Osteocyte (in vitro differentiated cells): Measurements from ENCODE around the gene DPY30. TPM values are rescaled to one million over a fixed set of nuclear protein-coding genes. Genes with fewer than 3 reads are reported as not detected.
"Not testable (repeated sequence)": the region's sequence is repeated elsewhere in the genome, so short reads cannot be mapped to it uniquely, and the experiment has no call there.

Experiments
- DNase-seq: peaks from one replicate; pipeline ENCODE4 v3.0.0; 2021; ENCODE audit warnings: mixed read lengths; ENCODE audit not compliant: unreplicated experiment; ENCODE audit errors: extremely low spot score
- H3K27ac Mint-ChIP-seq: one replicate; pipeline ENCODE4 v1.8.0; 2021; ENCODE audit warnings: mild to moderate bottlenecking, mixed read lengths; ENCODE audit not compliant: unreplicated experiment
- H3K27me3 Mint-ChIP-seq: one replicate; pipeline ENCODE4 v1.8.0; 2021; ENCODE audit warnings: mixed read lengths; ENCODE audit not compliant: unreplicated experiment
- H3K36me3 Mint-ChIP-seq: one replicate; pipeline ENCODE4 v1.8.0; 2021; ENCODE audit warnings: mixed read lengths; ENCODE audit not compliant: unreplicated experiment
- H3K4me1 Mint-ChIP-seq: one replicate; pipeline ENCODE4 v1.8.0; 2021; ENCODE audit warnings: mixed read lengths; ENCODE audit not compliant: unreplicated experiment
- H3K4me3 Mint-ChIP-seq: one replicate; pipeline ENCODE4 v1.8.0; 2021; ENCODE audit warnings: mild to moderate bottlenecking, moderate library complexity, mixed read lengths; ENCODE audit not compliant: unreplicated experiment
- H3K9me3 Mint-ChIP-seq: one replicate; pipeline ENCODE4 v1.8.0; 2021; ENCODE audit warnings: mixed read lengths; ENCODE audit not compliant: unreplicated experiment
- total RNA-seq: library from RNA; stranded (reverse); gene quantifications from 2 replicates; pipeline ENCODE4 v1.2.1, GENCODE V29; 2021
- TF ChIP-seq, protein P1 (sequence below): fragments of 200-600 bp; sonication (generic); IDR thresholded peaks from 2 replicates; pipeline ENCODE4 v1.5.0; 2021; ENCODE audit warnings: antibody characterized with exemption, mild to moderate bottlenecking, moderate library complexity

DPY30 gene
- total RNA-seq, 1 donor from 2014 or later = 56.4 TPM

DNA sequence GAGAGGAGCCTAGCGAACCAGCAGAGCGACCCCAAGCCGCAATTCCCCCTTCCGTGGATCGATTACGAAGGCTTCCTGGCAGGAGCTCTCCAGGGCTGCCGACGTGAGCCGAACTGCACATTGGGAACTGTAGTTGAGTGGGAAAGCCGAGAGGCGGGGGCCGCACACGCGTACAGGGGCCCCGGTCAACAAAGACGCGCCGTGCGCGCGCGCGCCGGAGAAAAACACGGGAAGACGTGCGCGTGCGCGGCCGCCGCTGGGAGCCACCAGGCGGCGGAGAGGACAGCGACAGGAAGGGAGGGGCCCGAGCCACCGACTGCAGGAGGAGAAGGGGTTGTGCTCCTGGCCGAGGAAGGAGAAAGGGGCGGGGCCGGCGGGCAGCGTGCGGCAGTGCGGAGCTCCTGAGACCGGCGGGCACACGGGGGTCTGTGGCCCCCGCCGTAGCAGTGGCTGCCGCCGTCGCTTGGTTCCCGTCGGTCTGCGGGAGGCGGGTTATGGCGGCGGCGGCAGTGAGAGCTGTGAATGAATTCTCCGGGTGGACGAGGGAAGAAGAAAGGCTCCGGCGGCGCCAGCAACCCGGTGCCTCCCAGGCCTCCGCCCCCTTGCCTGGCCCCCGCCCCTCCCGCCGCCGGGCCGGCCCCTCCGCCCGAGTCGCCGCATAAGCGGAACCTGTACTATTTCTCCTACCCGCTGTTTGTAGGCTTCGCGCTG, 23.9 kb upstream of the DPY30 start, which contains the start of gene SPAST:
SPAST (plus strand) TSS at position 247 of the 711 bp plus-strand sequence; CDS start at position 523, 276 bp downstream.
- Mint-ChIP-seq H3K4me1 (peaks cover 29% of the 10 kb centered on the region), H3K9me3 (no peaks in the 10 kb centered on the region), H3K27ac (peak within 1 kb of the TSS; percentile 93), H3K4me3 (peak within 1 kb of the TSS; percentile 95), H3K27me3 (no peaks in the 10 kb centered on the region), H3K36me3 (peaks cover 2% of the 10 kb centered on the region)
- TF ChIP-seq, protein P1, sequence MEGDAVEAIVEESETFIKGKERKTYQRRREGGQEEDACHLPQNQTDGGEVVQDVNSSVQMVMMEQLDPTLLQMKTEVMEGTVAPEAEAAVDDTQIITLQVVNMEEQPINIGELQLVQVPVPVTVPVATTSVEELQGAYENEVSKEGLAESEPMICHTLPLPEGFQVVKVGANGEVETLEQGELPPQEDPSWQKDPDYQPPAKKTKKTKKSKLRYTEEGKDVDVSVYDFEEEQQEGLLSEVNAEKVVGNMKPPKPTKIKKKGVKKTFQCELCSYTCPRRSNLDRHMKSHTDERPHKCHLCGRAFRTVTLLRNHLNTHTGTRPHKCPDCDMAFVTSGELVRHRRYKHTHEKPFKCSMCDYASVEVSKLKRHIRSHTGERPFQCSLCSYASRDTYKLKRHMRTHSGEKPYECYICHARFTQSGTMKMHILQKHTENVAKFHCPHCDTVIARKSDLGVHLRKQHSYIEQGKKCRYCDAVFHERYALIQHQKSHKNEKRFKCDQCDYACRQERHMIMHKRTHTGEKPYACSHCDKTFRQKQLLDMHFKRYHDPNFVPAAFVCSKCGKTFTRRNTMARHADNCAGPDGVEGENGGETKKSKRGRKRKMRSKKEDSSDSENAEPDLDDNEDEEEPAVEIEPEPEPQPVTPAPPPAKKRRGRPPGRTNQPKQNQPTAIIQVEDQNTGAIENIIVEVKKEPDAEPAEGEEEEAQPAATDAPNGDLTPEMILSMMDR = peak; percentile 49
- peak; percentile 99 for DNase-seq

DNA sequence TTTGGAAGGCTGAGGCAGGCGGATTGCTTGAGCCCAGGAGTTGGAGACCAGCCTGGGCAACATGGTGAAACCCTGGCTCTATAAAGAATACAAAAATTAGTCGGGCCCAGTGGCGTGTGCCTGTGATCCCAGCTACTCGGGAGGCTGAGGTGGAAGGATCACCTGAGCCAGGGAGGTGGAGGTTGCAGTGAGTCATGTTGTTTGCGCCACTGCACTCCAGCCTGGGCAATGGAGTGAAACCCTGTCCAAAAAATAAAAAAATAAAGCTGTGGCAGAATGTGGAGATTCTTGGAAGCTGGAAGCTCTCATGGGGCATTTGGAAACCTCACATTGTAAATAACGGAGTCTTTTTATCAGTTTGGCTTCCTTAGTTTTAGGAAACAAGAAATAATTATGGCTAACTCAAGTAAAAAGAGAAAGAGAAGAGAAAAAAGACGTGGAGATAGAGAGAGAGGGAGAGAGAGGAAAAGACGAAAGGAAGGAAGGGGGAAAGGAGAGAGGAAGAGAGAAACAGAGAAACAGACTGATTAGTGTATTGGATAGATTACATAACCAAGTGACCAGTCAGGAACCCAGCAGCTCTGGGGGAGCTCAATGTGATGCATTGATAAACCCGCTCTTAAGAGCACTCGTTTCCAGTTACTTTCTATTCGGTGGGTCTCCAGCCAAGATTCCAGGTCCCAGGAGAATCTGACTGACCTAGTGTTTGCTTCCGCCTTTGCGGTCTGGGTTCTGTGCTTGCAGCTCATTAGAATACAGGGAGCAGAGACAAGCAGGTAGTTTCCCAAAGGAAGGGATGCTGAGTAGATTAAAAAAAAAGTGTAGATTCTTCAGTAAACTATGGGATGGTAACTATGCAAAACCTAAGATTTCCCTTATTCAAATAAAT, 22.6 kb upstream of the DPY30 start:
- peaks cover 27% of the 10 kb centered on the region for H3K4me1 Mint-ChIP-seq
- TF ChIP-seq, protein P1 = no peak
- H3K27me3 Mint-ChIP-seq = no peaks in the 10 kb centered on the region
- peaks cover 2% of the 10 kb centered on the region for H3K36me3 Mint-ChIP-seq
- peak overlapping the region; percentile 93 for H3K27ac Mint-ChIP-seq
- peak overlapping the region; percentile 95 for H3K4me3 Mint-ChIP-seq
- no peak for DNase-seq
- no peaks in the 10 kb centered on the region for H3K9me3 Mint-ChIP-seq

DNA sequence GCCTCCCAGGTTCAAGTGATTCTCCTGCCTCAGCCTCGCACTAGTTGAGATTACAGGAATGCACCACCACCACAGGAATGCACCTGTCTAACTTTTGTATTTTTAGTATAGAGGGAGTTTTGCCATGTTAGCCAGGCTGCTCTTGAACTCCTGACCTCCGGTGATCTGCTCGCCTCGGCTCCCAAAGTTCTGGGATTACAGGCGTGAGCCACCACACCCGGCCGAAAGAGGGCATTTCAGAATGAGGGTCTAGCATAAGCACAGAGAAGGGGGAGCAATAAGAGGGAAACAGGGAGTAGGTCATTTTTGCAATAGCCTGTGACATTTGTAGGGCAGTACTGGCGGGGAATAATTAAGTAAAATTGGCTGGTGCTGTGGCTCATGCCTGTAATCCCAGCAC, 21.8 kb upstream of the DPY30 start:
- H3K36me3 Mint-ChIP-seq = peaks cover 2% of the 10 kb centered on the region
- H3K4me3 Mint-ChIP-seq = no peak overlapping the region
- H3K4me1 Mint-ChIP-seq = peaks cover 26% of the 10 kb centered on the region
- no peak for DNase-seq
- no peaks in the 10 kb centered on the region for H3K9me3 Mint-ChIP-seq
- H3K27ac Mint-ChIP-seq = peak overlapping the region; percentile 31
- no peaks in the 10 kb centered on the region for H3K27me3 Mint-ChIP-seq
- TF ChIP-seq, protein P1 = no peak

DNA sequence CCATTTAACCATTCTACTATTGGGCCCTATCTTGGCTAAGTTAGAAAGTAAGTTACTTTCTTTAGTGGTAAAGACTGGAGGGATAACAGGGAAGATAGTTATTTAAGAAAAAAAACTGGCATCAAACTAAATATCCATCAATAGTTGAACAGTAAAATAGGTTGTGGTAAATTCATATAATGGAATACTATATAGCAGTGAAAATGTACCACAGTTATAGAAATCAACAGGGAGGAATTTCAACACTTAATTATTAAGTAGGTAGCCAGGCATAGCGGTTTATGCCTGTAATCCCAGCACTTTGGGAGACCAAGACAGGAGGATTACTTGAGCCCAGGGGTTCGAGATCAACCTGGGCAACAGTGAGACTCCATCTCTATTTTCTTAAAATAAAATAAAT, 20.7 kb upstream of the DPY30 start:
- TF ChIP-seq, protein P1 = no peak
- no peak for DNase-seq
- Mint-ChIP-seq H3K36me3 (no peaks in the 10 kb centered on the region), H3K4me3 (no peak overlapping the region), H3K4me1 (peaks cover 18% of the 10 kb centered on the region), H3K27ac (no peak overlapping the region), H3K27me3 (no peaks in the 10 kb centered on the region), H3K9me3 (no peaks in the 10 kb centered on the region)

DNA sequence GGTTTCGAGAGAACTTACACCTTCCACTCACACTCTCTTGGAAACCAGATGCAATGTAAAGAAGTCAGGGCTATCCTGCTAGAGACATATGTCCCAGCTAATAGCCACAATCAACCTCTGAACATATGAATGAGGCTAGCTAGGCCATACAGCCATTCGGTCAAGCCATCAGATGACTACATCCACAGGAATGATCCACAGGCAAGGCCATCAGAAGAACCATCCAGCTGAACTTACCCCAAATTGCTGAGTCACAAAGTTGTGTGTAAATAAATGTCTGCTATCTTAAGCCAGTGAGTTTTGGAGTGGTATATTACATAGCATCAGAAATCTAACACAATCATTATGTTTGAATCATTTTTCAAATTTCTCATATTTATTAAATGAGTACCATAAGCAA, 18.5 kb upstream of the DPY30 start:
- H3K9me3 Mint-ChIP-seq = no peaks in the 10 kb centered on the region
- no peak overlapping the region for H3K27ac Mint-ChIP-seq
- H3K4me1 Mint-ChIP-seq = peaks cover 12% of the 10 kb centered on the region
- no peaks in the 10 kb centered on the region for H3K36me3 Mint-ChIP-seq
- no peaks in the 10 kb centered on the region for H3K27me3 Mint-ChIP-seq
- no peak overlapping the region for H3K4me3 Mint-ChIP-seq
- TF ChIP-seq, protein P1 = no peak
- no peak for DNase-seq

DNA sequence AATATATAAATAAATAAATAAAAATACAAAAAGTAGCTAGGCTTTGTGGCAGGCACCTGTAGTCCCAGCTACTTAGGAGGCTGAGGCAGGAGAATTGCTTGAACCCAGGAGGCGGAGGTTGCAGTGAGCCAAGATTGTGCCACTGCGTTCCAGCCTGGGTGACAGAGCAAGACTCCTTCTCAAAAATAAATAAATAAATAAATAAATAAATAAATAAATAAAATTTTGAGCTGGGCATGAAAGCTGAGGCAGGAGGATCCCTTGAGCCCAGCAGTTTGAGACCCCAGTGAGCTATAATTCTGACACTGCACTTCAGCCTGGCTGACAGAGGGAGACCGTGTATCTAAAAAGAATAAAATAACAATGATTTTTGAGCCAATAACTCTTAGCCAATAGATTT, 15.0 kb upstream of the DPY30 start:
- H3K9me3 Mint-ChIP-seq, DNase-seq, H3K27ac Mint-ChIP-seq, H3K36me3 Mint-ChIP-seq, H3K27me3 Mint-ChIP-seq, H3K4me1 Mint-ChIP-seq, H3K4me3 Mint-ChIP-seq: not testable (repeated sequence)
